Glutamatergic neuron (in vitro differentiated cells): ENCODE measurements around the gene ANKRD33B. TPM values are rescaled to one million over a fixed set of nuclear protein-coding genes. Genes with fewer than 3 reads are reported as not detected.

ENCODE experiments used
- DNase-seq: peaks from one replicate; pipeline ENCODE4 v3.0.0; 2022
- H3K27ac Mint-ChIP-seq: one replicate; pipeline ENCODE4 v1.8.0; 2020; ENCODE audit warnings: mild to moderate bottlenecking, mixed read lengths, inconsistent platforms; ENCODE audit not compliant: unreplicated experiment
- H3K27me3 Mint-ChIP-seq: one replicate; pipeline ENCODE4 v1.8.0; 2020; ENCODE audit warnings: mild to moderate bottlenecking, moderate library complexity, mixed read lengths, inconsistent platforms; ENCODE audit not compliant: unreplicated experiment
- H3K36me3 Mint-ChIP-seq: one replicate; pipeline ENCODE4 v1.8.0; 2020; ENCODE audit warnings: mild to moderate bottlenecking, mixed read lengths, inconsistent platforms; ENCODE audit not compliant: unreplicated experiment
- H3K4me1 Mint-ChIP-seq: one replicate; pipeline ENCODE4 v1.8.0; 2020; ENCODE audit warnings: mild to moderate bottlenecking, low read depth, mixed read lengths, inconsistent platforms; ENCODE audit not compliant: unreplicated experiment
- H3K4me3 Mint-ChIP-seq: one replicate; pipeline ENCODE4 v1.8.0; 2020; ENCODE audit warnings: mild to moderate bottlenecking, mixed read lengths, inconsistent platforms; ENCODE audit not compliant: unreplicated experiment
- H3K9me3 Mint-ChIP-seq: one replicate; pipeline ENCODE4 v1.8.0; 2020; ENCODE audit warnings: mild to moderate bottlenecking, moderate library complexity, mixed read lengths, inconsistent platforms; ENCODE audit not compliant: unreplicated experiment
- CTCF ChIP-seq: fragments of 200-600 bp; sonication (generic); IDR thresholded peaks from one replicate; pipeline ENCODE4 v1.5.0; 2021; ENCODE audit not compliant: partially characterized antibody, unreplicated experiment
- total RNA-seq: library from RNA; stranded (reverse); fragmentation: NEBNext Ultra II Directional; extraction: Animal tissue kit (Norgen Biotek cat#: 25700); gene quantifications from one replicate; pipeline ENCODE4 v1.2.1, GENCODE V29; 2021; ENCODE audit not compliant: unreplicated experiment

The ANKRD33B gene
- total RNA-seq, 1 donor from 2014 or later = 14.5 TPM

DNA sequence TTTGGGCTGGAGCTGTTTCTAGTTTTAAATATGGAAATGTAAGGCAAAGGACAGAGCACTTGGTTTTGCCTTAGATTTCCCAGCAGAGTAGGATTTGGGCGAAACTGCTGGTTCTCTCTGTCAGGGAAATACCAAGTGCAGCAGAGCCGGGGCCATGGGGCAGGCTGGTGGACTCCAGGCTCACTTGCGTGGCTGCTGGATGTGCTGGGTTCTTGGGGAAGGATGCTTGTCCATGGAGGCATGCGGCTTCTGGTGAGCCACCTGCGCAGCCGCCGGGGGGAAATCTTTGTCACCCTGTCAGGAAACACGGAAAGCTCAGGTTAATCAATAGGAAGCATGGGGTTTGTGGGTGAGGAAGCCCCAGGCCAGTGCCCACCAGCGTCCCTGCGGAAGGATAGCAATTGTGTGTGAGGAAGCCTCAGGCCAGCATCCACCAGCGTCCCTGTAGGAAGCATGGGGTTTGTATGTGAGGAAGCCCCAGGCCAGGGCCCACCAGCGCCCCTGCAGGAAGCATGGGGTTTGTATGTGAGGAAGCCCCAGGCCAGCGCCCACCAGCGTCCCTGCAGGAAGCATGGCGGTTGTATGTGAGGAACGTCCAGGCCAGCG, 117.1 kb downstream of the ANKRD33B start:
- no peak for DNase-seq
- Mint-ChIP-seq H3K27ac (no peak overlapping the region), H3K9me3 (peaks cover 7% of the 10 kb centered on the region), H3K4me3 (no peak overlapping the region), H3K4me1 (no peaks in the 10 kb centered on the region), H3K27me3 (peaks cover 7% of the 10 kb centered on the region), H3K36me3 (peaks cover 23% of the 10 kb centered on the region)
- no peak for TF ChIP-seq CTCF

GRCh38 chr5:10681731-10682679, 118.1 kb downstream of the ANKRD33B start:
- TF ChIP-seq CTCF = no peak
- Mint-ChIP-seq H3K27me3 (peaks cover 6% of the 10 kb centered on the region), H3K4me3 (no peak overlapping the region), H3K27ac (no peak overlapping the region), H3K9me3 (peaks cover 7% of the 10 kb centered on the region), H3K36me3 (peaks cover 22% of the 10 kb centered on the region), H3K4me1 (no peaks in the 10 kb centered on the region)
- no peak for DNase-seq

DNA sequence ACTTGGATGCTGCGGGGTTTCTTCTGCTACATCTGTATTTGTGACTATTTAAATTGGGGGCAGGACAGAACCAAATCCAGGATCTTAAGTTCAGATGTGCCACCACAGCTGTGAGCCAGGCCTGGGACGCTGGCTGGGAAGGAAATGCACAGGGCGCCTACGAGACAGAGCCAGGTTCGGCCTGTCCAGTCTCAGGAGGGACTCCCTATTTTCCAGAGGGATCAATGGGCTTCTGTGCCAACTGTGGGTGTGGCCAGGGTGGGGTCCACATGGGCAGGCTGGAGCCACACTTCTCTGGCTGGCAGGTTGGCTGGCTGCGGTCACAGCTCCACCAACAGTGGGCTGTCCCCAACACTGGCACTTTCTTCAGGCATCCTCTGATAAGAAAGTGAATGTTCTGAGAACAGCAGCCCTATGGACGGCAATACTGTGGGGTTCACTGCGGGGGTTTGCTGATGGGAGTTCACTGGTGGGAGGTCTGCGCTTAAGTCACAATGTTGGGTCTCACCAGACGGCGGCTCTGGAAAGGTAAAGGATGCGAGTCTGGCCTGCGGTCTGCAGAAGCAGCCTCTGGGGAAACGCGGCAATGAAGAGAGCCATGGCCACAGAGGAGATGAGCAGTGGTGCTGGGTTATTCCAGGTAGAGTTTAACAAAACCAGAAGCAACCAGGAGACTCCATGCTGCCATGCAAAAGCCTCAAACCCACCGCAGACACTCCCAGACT, 119.1 kb downstream of the ANKRD33B start:
- Mint-ChIP-seq H3K9me3 (peaks cover 7% of the 10 kb centered on the region), H3K4me3 (no peak overlapping the region), H3K4me1 (no peaks in the 10 kb centered on the region), H3K36me3 (peaks cover 22% of the 10 kb centered on the region), H3K27me3 (peaks cover 6% of the 10 kb centered on the region), H3K27ac (no peak overlapping the region)
- DNase-seq = no peak
- TF ChIP-seq CTCF = no peak

DNA sequence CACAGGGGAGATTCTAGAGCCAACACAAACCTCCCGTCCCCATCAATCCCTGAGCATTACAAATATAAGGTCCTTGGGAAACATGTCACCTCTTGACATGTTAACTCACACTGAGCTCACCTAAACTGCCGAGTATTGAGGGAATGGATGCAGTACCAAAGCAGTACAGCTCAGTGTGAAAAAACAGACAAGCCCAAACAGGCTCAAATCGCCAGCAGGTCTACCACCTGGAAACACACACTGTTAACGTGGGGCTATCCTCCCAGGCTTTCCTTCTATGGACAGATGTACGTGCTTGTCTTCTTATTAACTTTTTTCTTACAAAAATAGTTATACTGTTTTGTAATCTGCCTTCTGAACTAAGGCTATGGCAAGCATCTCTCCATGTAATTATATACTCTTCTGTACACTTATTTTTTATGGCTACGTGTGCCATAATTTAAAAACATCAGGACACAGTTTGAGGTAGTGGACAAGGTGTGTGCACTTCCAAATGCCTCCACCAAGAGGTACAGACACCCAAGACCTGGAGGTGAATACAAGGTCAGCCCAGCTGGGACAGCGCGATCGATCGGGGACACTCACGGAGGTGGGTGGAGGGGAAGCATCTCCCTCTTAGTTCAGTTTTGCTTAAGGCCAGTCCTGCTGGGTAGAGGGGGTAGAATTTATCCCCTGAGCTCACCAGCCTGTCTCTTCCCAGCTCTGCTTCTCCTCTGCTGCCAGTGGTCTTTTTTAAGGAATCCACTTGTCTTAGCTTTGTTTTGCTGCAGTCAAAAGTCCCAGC, 120.6 kb downstream of the ANKRD33B start:
- no peak for TF ChIP-seq CTCF
- no peak for DNase-seq
- Mint-ChIP-seq H3K4me1 (peaks cover 3% of the 10 kb centered on the region), H3K9me3 (peaks cover 7% of the 10 kb centered on the region), H3K4me3 (no peak overlapping the region), H3K27me3 (peaks cover 6% of the 10 kb centered on the region), H3K27ac (no peak overlapping the region), H3K36me3 (peaks cover 21% of the 10 kb centered on the region)
